Brain microvascular endothelial cell (primary cell): Measurements from ENCODE around the gene PRPF19.

ENCODE experiments used
- DNase-seq: peaks from one replicate; pipeline ENCODE4 v3.0.0-alpha.2; 2020
- H3K27ac ChIP-seq: fragments of 250-450 bp; sonication (Bioruptor Pico); 2 replicates; pipeline ENCODE4 v1.5.1; 2020; ENCODE audit warnings: mild to moderate bottlenecking, moderate library complexity
- H3K27me3 ChIP-seq: fragments of 250-450 bp; sonication (Bioruptor Pico); replicated peaks from 2 replicates; pipeline ENCODE4 v1.5.1; 2020; ENCODE audit warnings: mild to moderate bottlenecking
- H3K36me3 ChIP-seq: fragments of 250-450 bp; sonication (Bioruptor Pico); replicated peaks from 2 replicates; pipeline ENCODE4 v1.5.1; 2020; ENCODE audit warnings: mild to moderate bottlenecking
- H3K4me3 ChIP-seq: 2 replicates; pipeline ENCODE4 v1.5.1; 2011; ENCODE audit warnings: low read depth, mild to moderate bottlenecking, control low read depth, low read length, moderate library complexity
- in situ Hi-C: cut with HindIII; loops from 2 replicates; pipeline ENCODE4 v1.10.0; 2017; ENCODE audit warnings: low sequenced_read_pairs, low pct_ligation_motif_present
- TF ChIP-seq, protein P1 (sequence below): IDR thresholded peaks from 2 replicates; pipeline ENCODE4 v1.5.1; 2011; ENCODE audit warnings: low read depth, mild to moderate bottlenecking, moderate library complexity, low read length, control low read depth, inconsistent platforms; ENCODE audit errors: missing control alignments

Gene PRPF19

DNA sequence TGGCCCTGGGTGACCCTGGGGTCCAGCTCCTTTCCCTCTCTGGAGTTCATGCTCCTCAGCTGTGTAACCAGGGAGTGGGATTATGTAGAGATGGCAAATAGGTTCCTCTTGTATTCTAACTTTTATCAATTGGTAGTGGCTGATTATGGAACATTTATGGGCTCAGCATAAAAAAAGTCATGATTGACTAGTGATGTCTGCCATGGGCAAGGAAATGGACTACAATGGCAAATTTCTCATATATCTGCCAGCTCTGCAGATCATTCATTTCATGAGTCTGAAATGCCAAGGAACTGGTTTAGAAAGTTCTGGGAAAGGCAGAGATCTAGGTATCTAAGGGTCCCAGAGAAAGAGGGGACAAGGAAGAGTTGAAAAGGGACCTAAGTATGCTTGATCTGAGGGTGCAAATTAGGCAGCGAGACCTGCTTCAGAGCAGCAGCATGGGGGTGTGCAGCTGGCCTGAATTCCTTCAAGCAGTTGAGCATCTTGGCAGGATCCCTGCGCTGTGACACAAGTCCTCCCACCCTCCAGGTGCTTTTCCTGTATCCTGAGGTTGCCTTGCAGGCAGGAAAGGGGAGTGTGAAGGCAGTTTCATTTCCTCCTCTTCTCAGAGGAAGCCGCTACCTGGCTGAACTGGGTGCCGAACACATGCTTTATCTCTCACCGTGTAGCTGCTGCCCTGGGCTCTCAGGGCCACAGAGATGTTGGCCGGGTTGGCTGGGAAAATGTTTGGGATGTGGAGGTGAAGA lies 35.2 kb upstream of the PRPF19 start:
- H3K36me3 ChIP-seq: no peaks in the 10 kb centered on the region
- in situ Hi-C loops: no loop called here
- H3K27me3 ChIP-seq: no peaks in the 10 kb centered on the region
- H3K27ac ChIP-seq: no peak overlapping the region
- no peak overlapping the region for H3K4me3 ChIP-seq
- TF ChIP-seq, protein P1, sequence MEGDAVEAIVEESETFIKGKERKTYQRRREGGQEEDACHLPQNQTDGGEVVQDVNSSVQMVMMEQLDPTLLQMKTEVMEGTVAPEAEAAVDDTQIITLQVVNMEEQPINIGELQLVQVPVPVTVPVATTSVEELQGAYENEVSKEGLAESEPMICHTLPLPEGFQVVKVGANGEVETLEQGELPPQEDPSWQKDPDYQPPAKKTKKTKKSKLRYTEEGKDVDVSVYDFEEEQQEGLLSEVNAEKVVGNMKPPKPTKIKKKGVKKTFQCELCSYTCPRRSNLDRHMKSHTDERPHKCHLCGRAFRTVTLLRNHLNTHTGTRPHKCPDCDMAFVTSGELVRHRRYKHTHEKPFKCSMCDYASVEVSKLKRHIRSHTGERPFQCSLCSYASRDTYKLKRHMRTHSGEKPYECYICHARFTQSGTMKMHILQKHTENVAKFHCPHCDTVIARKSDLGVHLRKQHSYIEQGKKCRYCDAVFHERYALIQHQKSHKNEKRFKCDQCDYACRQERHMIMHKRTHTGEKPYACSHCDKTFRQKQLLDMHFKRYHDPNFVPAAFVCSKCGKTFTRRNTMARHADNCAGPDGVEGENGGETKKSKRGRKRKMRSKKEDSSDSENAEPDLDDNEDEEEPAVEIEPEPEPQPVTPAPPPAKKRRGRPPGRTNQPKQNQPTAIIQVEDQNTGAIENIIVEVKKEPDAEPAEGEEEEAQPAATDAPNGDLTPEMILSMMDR: no peak
- DNase-seq: no peak

- no peak for DNase-seq
- no peak overlapping the region for H3K27ac ChIP-seq
- H3K4me3 ChIP-seq: no peak overlapping the region
- H3K27me3 ChIP-seq: no peaks in the 10 kb centered on the region
- TF ChIP-seq, protein P1: no peak
- H3K36me3 ChIP-seq: no peaks in the 10 kb centered on the region
- in situ Hi-C loops: no loop called here
Observed at GRCh38 chr11:60939855-60940254, 33.5 kb upstream of the PRPF19 start.

GRCh38 chr11:60939301-60939700 lies 32.9 kb upstream of the PRPF19 start:
- Histone ChIP-seq H3K27ac (no peak overlapping the region), H3K36me3 (no peaks in the 10 kb centered on the region), H3K27me3 (no peaks in the 10 kb centered on the region), H3K4me3 (no peak overlapping the region)
- DNase-seq: no peak
- in situ Hi-C loops: no loop called here
- TF ChIP-seq, protein P1: no peak

GRCh38 chr11:60938500-60938899 lies 32.1 kb upstream of the PRPF19 start:
- H3K36me3 ChIP-seq: no peaks in the 10 kb centered on the region
- H3K4me3 ChIP-seq: no peak overlapping the region
- TF ChIP-seq, protein P1: no peak
- no peaks in the 10 kb centered on the region for H3K27me3 ChIP-seq
- H3K27ac ChIP-seq: no peak overlapping the region
- in situ Hi-C loops: no loop called here
- DNase-seq: no peak

DNA sequence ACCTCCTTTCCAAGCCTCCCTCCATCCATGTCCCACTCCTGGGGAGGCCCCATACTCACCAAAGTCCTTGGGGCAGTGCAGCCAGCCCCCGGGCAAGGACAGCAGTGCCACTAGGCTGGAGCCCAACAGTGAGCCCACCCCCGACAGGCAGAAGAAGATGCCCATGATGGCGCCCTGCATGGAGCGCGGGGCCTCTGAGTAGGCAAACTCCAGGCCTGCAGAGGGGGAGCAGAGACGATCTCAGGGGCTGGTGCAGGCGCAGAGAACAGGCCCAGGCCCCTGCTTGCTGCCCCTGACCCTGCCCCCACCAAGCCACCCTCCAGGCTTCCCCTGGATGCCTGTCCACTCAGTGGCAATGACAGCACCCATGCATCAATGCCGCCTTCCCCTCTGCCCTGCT lies 31.4 kb upstream of the PRPF19 start:
- in situ Hi-C loops: no loop called here
- Histone ChIP-seq H3K36me3 (no peaks in the 10 kb centered on the region), H3K27ac (no peak overlapping the region), H3K4me3 (no peak overlapping the region), H3K27me3 (no peaks in the 10 kb centered on the region)
- no peak for DNase-seq
- TF ChIP-seq, protein P1: no peak

DNA sequence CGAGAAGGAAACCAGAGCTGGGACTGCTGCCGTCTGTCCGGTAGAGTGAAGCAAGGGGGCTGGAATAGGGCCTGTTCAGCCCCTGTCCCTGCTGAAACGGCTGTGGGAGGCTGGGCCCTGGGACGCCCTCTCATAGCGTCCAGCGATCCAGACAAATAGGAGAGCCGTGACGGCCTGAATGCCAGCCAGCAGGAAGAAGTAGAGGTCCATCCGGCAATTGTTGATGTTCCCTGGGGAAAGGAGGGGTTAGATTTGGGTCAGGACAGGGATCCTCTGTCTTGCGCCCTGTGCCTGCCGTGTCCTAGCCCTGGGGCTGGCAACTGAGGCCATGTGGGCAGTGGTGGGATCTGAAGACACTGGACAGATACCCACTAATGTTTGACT lies 30.8 kb upstream of the PRPF19 start:
- Histone ChIP-seq H3K27me3 (no peaks in the 10 kb centered on the region), H3K27ac (no peak overlapping the region), H3K36me3 (no peaks in the 10 kb centered on the region), H3K4me3 (no peak overlapping the region)
- TF ChIP-seq, protein P1: no peak
- in situ Hi-C loops: no loop called here
- no peak for DNase-seq
